Stomach (tissue), 4 donors: ENCODE data around the gene TMEM178A.

Experiments used
- CTCF ChIP-seq, 7 experiments: fragments of 450-650 bp in 4 of 7; fragments of 200-600 bp in 3 of 7; sonication (generic) in 3 of 7; IDR thresholded peaks; one replicate each; pipeline ENCODE4 v1.5.1; 2016 to 2019; ENCODE audit warnings: antibody characterized with exemption in 7 of 7, control low read depth in 2 of 7, mild to moderate bottlenecking in 1 of 7
- EP300 ChIP-seq: sonication (generic); formaldehyde crosslinking; IDR thresholded peaks from one replicate; pipeline ENCODE4 v1.6.1; 2017; ENCODE audit warnings: antibody characterized with exemption

- TF ChIP-seq CTCF (IDR thresholded peaks at IDR 0.05) = no peak
- no peak for TF ChIP-seq EP300
These were observed 67.5 kb downstream of the TMEM178A start for GRCh38 chr2:39733070-39733674.
